T-helper 1 cell (primary cell): ENCODE measurements around the gene TMEM271.

ENCODE experiments used
- DNase-seq, 5 donors: peaks; one replicate each; pipeline ENCODE4 v3.0.0-alpha.2; 2012 to 2020

Gene TMEM271

GRCh38 chr4:532588-533317 is 43.3 kb downstream of the TMEM271 start:
- DNase-seq = no peak

GRCh38 chr4:531721-532565 is 44.2 kb downstream of the TMEM271 start:
- no peak for DNase-seq

- DNase-seq = no peak
Observed at GRCh38 chr4:531076-531475, 45.0 kb downstream of the TMEM271 start.

GRCh38 chr4:530017-530781 is 45.9 kb downstream of the TMEM271 start:
- no peak for DNase-seq

- no peak for DNase-seq
Observed at GRCh38 chr4:529563-529962, 46.5 kb downstream of the TMEM271 start.

- no peak for DNase-seq
Observed at GRCh38 chr4:528835-529234, 47.3 kb downstream of the TMEM271 start.

GRCh38 chr4:528296-528695 is 47.8 kb downstream of the TMEM271 start:
- DNase-seq = no peak

GRCh38 chr4:526971-527460 is 49.1 kb downstream of the TMEM271 start:
- no peak for DNase-seq

GRCh38 chr4:526189-526909 is 49.7 kb downstream of the TMEM271 start:
- no peak for DNase-seq

- DNase-seq = no peak
Observed at GRCh38 chr4:525660-526059, 50.4 kb downstream of the TMEM271 start.

- DNase-seq = no peak
Observed at GRCh38 chr4:524196-524595, 51.9 kb downstream of the TMEM271 start.
